H1 (cell line): ENCODE measurements around the gene APP. TPM values are rescaled to one million over a fixed set of nuclear protein-coding genes. Genes with fewer than 3 reads are reported as not detected.

Experiments used
- CHD7 ChIP-seq: fragments of 300-600 bp; sonication (generic); IDR thresholded peaks from 2 replicates; pipeline ENCODE4 v1.7.1; 2012; ENCODE audit warnings: low read length, moderate library complexity, mild to moderate bottlenecking, inconsistent platforms; ENCODE audit not compliant: insufficient replicate concordance
- CTCF ChIP-seq, 3 experiments: IDR thresholded peaks; 1 replicate in 2 of 3; 2 replicates in 1 of 3; pipeline versions ENCODE4 v1.5.1 to v1.6.1; 2011; ENCODE audit warnings: low read length in 3 of 3, mild to moderate bottlenecking in 3 of 3, inconsistent platforms in 2 of 3, low read depth in 1 of 3, moderate library complexity in 1 of 3; ENCODE audit not compliant: insufficient read depth in 1 of 3; ENCODE audit errors: control extremely low read depth in 1 of 3
- RAD21 ChIP-seq, 2 experiments: IDR thresholded peaks in 1 of 2; conservative IDR thresholded peaks in 1 of 2; 2 replicates each; pipeline ENCODE4 v1.6.1; 2011; ENCODE audit warnings: low read depth in 2 of 2, low read length in 2 of 2, improper control_type of control experiment in 1 of 2, inconsistent platforms in 1 of 2, mild to moderate bottlenecking in 1 of 2, moderate library complexity in 1 of 2
- polyA plus RNA-seq, 7 experiments: library from polyadenylated mRNA; depleted of rRNA in 3 of 7; stranded (reverse) in 5 of 7; unstranded in 2 of 7; fragments of >200 nt in 5 of 7; fragments of 200-250 nt in 2 of 7; gene quantifications; 1 replicate in 5 of 7; 2 replicates in 1 of 7; 4 replicates in 1 of 7; pipeline versions ENCODE4 v1.2.1 to v1.2.3, GENCODE V29; 2011 to 2013; ENCODE audit warnings: missing spikeins in 2 of 7, mixed read lengths in 2 of 7
- total RNA-seq: library from RNA; stranded (reverse); fragmentation: NEBNext Ultra II Directional; extraction: Animal tissue kit (Norgen Biotek cat#: 25700); gene quantifications from 2 replicates; pipeline ENCODE4 v1.2.1, GENCODE V29; 2021

Gene APP
- total and polyA plus RNA-seq, 2 of the 8 experiments (the other 6 are each of a cell fraction or from before 2014, with no cell fraction given) = 375 to 551 TPM

GRCh38 chr21:25881524-25882376 is 288.8 kb downstream of the APP start (continued):
- TF ChIP-seq CHD7 (no peak), CTCF (IDR thresholded peaks at IDR 0.05; ENCODE audit: control extremely low read depth in 1 of 3, insufficient read depth in 1 of 3, low read depth in 1 of 3, low read length in 3 of 3) (peak; percentile 82 to 92 (median 91)), RAD21 (IDR thresholded peaks at IDR 0.05 in 1 of 2, conservative IDR thresholded peaks at IDR 0.05 in 1 of 2; ENCODE audit: low read depth in 2 of 2, low read length in 2 of 2) (peak; percentile 81 to 86)
